B cell (primary cell): Measurements from ENCODE around the gene NTRK2.

Source experiments
- EZH2 ChIP-seq: IDR thresholded peaks from 2 replicates; pipeline ENCODE4 v1.6.1; 2012; ENCODE audit warnings: borderline replicate concordance, low read depth, mild to moderate bottlenecking, moderate library complexity, low read length; ENCODE audit not compliant: insufficient read depth, poor library complexity, severe bottlenecking
- TF ChIP-seq, protein P1 (sequence below): fragments of 200-600 bp; IDR thresholded peaks from one replicate; pipeline ENCODE4 v1.8.0; 2022; ENCODE audit warnings: antibody characterized with exemption, mild to moderate bottlenecking

DNA sequence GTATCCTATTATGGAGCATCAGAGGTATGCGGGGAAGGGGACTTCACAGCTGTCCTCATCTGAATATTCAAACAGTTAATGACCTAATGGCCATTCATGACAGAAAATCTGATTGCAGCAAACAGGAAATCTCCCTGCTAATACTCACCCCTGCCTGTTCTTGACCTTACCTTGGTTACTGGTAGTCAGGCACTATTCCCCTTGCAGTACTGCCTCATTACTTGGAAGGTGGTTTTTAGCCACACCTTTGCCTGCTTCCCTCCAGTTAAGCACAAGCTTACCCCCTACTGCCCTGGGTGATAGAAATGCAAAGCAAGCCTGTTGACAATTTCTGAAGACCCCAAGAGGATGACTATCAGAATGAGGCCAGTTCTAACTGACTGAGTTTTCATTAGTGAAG, 332.4 kb downstream of the NTRK2 start:
- TF ChIP-seq, protein P1, sequence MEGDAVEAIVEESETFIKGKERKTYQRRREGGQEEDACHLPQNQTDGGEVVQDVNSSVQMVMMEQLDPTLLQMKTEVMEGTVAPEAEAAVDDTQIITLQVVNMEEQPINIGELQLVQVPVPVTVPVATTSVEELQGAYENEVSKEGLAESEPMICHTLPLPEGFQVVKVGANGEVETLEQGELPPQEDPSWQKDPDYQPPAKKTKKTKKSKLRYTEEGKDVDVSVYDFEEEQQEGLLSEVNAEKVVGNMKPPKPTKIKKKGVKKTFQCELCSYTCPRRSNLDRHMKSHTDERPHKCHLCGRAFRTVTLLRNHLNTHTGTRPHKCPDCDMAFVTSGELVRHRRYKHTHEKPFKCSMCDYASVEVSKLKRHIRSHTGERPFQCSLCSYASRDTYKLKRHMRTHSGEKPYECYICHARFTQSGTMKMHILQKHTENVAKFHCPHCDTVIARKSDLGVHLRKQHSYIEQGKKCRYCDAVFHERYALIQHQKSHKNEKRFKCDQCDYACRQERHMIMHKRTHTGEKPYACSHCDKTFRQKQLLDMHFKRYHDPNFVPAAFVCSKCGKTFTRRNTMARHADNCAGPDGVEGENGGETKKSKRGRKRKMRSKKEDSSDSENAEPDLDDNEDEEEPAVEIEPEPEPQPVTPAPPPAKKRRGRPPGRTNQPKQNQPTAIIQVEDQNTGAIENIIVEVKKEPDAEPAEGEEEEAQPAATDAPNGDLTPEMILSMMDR, result no peak
- TF ChIP-seq EZH2, result no peak
